ENCODE measurements around the gene TMEM200C.

GRCh38 chr18:5871426-5871825, 23.9 kb downstream of the TMEM200C start:
- TF ChIP-seq POLR2A (IDR thresholded peaks at IDR 0.05) (no peak), CTCF (IDR thresholded peaks at IDR 0.05) (no peak)

All from heart left ventricle (tissue), 13 donors.